Stimulated activated CD4-positive, alpha-beta T cell treated with anti-CD3 and anti-CD28 coated beads, Interleukin-12 subunit alpha, Interleukin-12 subunit beta, amount 100 ng/mL, for 24 hours (primary cell): Measurements from ENCODE around the gene BDNF.

Experiments used
- DNase-seq, 2 experiments: peaks; one replicate each; pipeline ENCODE4 v3.0.0-alpha.2; 2020; ENCODE audit warnings: low read depth in 2 of 2

BDNF gene

GRCh38 chr11:27626269-27626937 lies 73.9 kb downstream of the BDNF start:
- DNase-seq = no peak

DNA sequence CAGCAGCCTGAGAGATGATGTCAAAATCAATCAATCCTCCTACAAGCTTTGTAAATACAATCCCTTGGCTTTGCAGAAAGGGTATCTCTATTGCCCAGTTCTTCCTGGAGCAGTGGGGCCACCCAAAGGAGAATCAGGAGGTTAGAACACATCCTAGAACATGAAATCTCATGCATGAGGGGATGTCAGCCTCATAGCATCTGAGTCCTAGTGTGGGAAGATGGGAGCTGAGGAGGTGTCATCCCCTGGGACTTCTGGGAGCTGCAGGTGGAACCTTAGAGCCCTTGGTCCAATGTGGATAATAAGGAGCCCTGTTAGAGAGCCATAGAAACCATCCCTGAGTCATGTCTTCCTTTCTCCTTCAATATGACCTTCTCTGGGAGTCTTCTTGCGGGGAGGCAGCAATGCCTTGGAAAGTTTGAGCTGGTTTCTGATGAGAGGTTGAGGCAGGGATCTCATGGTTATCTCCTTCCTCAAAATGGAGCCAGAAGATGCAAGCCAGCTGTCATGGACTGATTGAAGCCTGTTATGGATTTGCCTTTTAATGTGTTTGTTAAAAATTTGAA lies 74.8 kb downstream of the BDNF start:
- DNase-seq = no peak

GRCh38 chr11:27623945-27624523 lies 76.2 kb downstream of the BDNF start:
- no peak for DNase-seq

- DNase-seq = no peak
These were observed 77.5 kb downstream of the BDNF start for GRCh38 chr11:27622541-27623300.

DNA sequence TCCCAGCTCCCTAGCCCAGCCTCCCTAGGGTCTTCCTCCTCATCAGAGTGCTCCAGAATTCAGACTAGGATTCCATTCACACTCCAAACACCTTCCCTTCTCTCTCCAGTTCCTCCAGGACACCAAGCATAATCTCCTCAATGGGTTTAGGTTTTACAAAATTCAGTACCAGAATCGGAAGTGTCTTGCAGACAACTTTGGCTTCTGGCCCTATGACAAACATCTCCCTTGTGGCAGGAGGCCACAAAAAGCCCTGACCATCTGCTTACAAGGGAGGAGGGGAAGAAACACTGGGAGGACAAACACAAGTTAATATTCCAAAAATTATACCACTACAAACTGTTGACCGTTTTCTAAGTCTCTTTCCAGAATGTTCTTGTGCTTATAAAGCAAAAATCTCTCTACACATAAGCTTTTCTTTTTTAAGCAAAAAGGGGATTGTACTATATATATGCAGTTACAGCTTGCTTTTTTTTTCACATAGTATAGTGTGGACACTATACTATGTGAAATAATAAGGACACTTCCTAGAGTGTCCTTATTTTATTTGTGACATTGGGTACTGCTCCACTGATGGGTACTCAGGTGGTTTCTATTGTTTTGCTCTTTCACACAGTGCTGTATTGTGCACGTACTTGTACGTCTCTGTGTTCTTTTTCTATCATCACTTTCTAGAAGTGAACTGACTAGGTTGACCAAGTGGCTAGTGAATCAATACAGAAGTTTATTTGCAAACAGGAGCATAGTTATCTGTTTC lies 78.7 kb downstream of the BDNF start:
- no peak for DNase-seq

- DNase-seq = no peak
These were observed 80.4 kb downstream of the BDNF start for GRCh38 chr11:27619763-27620335.

DNA sequence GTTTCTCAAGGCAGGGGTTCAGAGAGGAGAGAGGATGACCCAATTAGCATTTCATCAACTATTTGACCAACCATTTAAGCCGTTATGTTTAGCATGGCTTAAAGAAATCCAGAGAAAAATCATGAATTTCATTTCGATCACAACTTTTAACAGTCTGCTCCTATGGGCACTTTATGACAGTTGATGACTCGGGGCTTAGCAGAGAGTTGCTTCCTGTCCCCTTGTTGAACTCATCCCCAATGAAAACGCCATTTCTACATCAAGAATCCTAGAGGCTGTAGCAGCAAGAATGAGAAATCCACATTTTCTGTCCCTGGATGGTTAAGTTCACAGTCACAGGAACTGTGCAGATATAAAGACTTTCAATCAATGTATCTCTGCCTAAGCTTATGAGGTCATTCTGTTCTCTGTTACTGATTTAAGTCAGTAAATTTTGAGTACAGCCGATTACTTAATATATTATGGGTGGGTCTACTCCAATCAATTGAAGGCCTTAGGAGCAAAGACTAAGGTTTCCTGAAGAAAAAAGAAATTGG lies 81.1 kb downstream of the BDNF start:
- no peak for DNase-seq

DNA sequence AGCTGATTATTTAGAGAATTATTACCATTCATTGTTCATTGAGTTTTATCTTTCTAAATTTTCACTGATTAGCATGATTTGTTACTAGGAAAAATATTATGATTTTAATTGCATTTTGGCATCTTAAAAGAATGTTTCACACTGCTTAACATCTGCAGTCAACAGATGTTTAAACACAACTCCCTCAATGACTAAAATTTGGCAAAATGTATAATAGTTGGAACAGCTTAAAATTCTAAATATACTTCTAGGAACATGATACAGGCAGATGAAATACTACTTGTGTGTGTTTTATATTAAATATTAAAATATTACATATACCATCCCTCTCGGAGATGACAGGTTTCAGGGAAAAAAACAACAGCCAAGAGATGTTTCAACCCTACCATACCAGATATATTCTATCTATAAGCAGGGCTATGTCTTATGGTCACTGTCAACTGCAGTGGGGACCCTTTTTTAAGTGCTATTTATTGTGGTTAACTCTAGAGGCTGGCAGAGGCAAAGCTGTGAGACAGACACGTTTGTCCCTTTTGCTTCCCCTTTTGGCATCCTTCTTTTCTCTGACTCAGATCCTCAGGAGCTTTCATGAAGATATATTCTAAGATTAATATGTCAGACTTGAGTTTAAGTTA lies 81.9 kb downstream of the BDNF start:
- no peak for DNase-seq

DNA sequence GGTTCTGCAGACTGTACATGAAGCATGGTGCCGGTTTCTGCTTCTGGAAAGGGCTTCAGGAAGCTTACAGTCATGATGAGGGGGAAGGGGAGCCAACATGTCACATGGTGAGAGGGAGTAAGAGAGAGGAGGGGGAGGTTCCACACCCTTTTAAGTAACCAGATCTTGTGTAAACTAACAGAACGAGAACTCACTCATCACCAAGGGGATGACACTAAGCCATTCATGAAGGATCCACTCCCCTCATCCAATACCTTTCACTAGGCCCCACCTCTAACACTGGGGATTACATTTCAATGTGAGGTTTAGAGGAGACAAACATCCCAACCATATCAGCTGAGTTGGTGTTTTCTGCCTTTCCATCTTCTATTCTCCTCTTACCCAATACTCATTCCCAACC lies 83.5 kb downstream of the BDNF start:
- DNase-seq = no peak

DNA sequence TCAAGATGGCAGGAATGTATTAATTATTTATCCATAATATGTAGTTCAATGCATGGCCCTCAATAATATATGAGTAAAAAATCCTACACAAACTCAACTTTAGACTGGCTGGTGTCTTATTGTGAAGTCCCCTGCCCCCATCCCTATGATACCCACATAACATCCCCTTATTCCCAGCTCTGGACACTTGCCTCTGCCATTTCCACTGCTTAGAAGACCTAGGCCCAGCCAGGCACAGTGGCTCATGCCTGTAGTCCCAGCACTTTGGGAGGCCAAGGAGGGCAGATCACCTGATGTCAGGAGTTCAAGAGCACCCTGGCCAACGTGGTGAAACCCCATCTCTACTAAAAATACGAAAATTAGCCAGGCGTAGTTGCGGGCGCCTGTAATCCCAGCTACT lies 84.4 kb downstream of the BDNF start:
- DNase-seq = no peak

DNA sequence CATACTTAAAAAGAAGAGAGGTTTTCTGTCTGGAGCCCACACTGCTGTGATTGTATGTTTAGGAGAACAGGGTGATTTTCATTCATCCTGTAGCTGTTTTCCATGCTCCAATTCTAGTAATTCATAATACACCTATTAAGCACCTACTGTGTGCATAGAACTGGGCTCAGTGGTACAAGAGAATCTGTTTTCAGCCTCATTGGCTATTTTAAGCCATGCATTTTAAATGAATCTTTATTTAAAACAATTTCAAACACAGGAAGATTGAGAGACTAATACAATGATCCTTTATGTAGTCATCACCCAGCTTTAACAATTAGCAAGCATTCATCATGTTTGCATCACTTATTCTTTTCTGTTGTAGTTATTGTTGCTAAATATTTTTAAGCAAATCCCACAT lies 86.2 kb downstream of the BDNF start:
- DNase-seq = no peak

DNA sequence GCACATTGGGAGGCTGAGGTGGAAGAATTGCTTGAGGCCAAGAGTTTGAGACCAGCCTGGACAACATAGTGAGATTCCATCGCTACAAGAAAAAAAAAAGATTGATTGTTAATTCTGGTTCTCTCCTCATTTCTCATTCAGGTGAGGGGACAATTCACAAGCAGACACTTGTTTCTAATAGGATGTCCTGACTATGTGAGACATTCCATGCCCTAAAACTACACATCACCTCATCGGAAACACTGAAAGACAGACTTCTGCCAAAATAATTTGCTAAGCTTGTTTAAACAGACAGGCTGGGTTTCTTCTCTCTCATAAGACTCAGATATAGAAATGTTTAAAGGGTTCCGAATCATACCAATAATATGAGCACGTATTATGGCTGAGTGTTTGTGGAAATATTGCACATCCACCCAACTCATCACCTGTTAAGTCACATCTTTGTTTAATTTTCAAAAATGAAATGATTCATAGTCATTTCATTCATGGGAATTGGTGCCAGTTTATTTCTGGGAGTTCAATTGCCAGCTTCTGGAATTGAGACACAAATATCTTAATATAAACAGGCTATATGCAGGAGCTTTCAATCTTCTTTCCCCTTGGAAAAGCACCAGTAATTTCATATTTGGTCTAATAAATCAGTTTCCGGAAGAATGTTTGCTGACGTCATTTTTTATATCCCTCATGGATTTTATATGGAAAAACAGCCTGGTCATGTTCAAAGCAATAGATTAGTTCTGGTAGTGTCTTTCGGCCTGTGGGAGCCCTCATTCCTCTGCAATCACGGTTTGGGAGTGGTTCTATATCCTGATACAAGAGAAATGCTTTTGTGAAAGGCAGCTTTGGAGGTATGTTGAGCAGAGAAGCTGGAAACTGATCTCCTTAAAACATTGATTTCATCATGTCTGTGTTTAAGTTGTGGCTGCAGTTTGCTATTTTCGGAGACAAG lies 87.0 kb downstream of the BDNF start:
- no peak for DNase-seq

GRCh38 chr11:27611947-27612455 lies 88.3 kb downstream of the BDNF start:
- DNase-seq = no peak

DNA sequence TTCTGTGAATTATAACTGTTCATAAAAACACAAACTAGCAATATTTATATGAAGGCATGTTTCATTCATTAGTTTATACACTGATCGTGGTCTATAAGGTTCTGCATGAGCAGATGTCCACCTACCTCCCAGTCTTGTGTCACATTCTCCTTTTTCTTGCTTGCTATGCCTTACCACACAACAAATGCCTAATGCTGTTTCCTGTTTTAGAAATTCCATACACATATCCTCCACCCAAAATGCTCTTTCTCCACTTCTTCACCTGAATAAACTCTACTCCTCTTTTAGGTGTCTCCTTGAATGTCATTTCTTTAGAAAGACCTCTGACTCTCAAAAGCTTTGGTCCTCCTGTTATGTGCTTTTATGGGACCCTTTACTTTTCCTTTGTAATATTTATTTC lies 88.9 kb downstream of the BDNF start:
- no peak for DNase-seq

DNA sequence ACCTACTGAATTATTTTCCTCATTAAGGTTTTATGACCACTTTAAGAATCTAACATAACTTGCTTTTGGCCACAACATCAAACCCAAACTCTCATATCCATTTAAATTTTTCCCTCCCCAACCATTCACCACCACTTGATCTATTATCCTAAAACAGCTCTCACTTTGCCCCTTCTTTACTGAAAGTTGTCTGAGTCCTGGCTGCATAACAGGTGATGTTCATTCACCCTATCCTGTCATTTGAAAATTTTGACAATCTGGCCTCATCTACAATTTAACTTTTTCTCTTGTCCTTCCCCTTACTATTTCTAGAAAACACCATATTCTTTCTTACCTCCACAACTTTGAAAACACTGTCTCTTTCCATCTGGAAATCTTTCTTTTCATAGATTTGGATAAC lies 89.3 kb downstream of the BDNF start:
- DNase-seq = no peak

DNA sequence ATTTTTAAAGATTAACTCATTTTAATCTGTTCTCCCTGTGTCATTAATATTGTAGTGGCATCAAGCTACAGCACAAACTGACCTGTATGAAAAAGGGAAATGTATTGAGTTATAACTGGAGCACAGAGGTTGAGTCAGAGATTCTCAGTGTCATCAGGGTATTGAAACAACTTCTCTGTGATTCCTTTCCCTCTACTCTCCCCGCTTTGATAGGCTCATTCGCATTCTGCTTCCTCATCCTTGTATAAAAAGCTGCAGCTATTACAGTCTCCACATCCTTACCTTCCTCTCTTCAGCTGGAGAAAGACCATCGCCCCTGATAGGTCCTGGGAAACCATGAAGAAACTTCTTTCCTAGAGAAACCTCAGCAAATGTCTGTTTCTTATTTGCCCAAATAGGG lies 90.0 kb downstream of the BDNF start:
- DNase-seq = no peak

GRCh38 chr11:27608951-27609350 lies 91.3 kb downstream of the BDNF start:
- DNase-seq = no peak

DNA sequence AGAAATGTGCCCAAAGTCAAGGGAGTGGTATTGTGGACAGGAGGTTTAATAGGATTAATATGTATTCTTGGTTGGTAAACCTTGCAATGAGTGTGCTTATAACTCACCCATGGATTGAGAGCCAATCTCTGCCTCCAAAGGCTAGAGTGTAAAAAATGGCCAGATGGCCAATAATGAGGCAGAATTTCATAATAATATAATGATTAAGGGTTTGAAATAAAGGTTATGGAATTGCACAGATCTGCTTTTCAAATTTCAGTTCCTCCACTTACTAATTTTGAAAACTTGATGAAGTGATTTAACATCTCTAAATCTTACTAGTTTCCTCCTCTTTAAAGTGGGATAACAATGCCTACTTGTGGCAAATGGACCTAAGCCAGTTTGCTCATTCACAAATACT lies 94.8 kb downstream of the BDNF start:
- DNase-seq = no peak
